ENCODE data around the gene DHX34.

GRCh38 chr19:47407417-47407774, 58.3 kb downstream of the DHX34 start:
- TF ChIP-seq CTCF (IDR thresholded peaks at IDR 0.05) = no peak
- no peak for TF ChIP-seq POLR2A (IDR thresholded peaks at IDR 0.05)

Measured in esophagus squamous epithelium (tissue), 4 donors.